IMR-90 (cell line): ENCODE results near the gene HTR2B. TPM values are rescaled to one million over a fixed set of nuclear protein-coding genes. Genes with fewer than 3 reads are reported as not detected.

Source experiments
- ATAC-seq: fragments of 200-7000 bp; cut with Tn5 transposase; 2 replicates; pipeline ENCODE4 v1.9.1; 2020; ENCODE audit warnings: low read depth, mild to moderate bottlenecking, moderate library complexity
- BruUV-seq: library from RNA; stranded (reverse); fragments of 400-500 nt; replicated peaks from 2 replicates; lab custom pipeline; 2021; lab: Mats Ljungman, UMichigan
- CTCF ChIA-PET: fragments of 300-600 bp; formaldehyde crosslinking; extraction: SDS; loops from one replicate; lab custom pipeline; 2021; ENCODE audit warnings: antibody characterized with exemption; lab: Yijun Ruan, JAX
- POLR2A ChIA-PET: fragments of 300-600 bp; sonication (Branson Sonifier 250); formaldehyde crosslinking; loops from one replicate; lab custom pipeline; 2022; ENCODE audit warnings: antibody characterized with exemption; ENCODE audit not compliant: unreplicated experiment; lab: Charles Lee
- DNase-seq: peaks from one replicate; pipeline ENCODE4 v3.0.0; 2013
- H2AFZ ChIP-seq: replicated peaks from 2 replicates; pipeline ENCODE3; 2013; ENCODE audit warnings: low read length, mild to moderate bottlenecking; ENCODE audit not compliant: poor library complexity
- H2AK5ac ChIP-seq: 2 replicates; pipeline ENCODE4 v1.6.1; 2013; ENCODE audit warnings: low read depth, low read length, inconsistent platforms
- H2AK9ac ChIP-seq: replicated peaks from 2 replicates; pipeline ENCODE3; 2013; ENCODE audit warnings: mild to moderate bottlenecking, low read depth, low read length, moderate library complexity; ENCODE audit not compliant: poor library complexity
- H2BK120ac ChIP-seq: 2 replicates; pipeline ENCODE4 v1.6.1; 2013; ENCODE audit warnings: low read depth, low read length, inconsistent platforms
- H2BK15ac ChIP-seq: 3 replicates; pipeline ENCODE4 v1.6.1; 2013; ENCODE audit warnings: low read depth, low read length, inconsistent platforms
- H2BK20ac ChIP-seq: 2 replicates; pipeline ENCODE4 v1.6.1; 2013; ENCODE audit warnings: low read depth, mild to moderate bottlenecking, inconsistent platforms, low read length, moderate library complexity
- H2BK5ac ChIP-seq: 2 replicates; pipeline ENCODE4 v1.6.1; 2013; ENCODE audit warnings: mild to moderate bottlenecking, low read depth, low read length, inconsistent platforms; ENCODE audit not compliant: poor library complexity, severe bottlenecking
- H3K14ac ChIP-seq: replicated peaks from 2 replicates; pipeline ENCODE4 v1.6.1; 2013; ENCODE audit warnings: low read depth, low read length, inconsistent platforms
- H3K18ac ChIP-seq: 2 replicates; pipeline ENCODE4 v1.6.1; 2013; ENCODE audit warnings: low read depth, low read length, control low read depth
- H3K23ac ChIP-seq: 2 replicates; pipeline ENCODE4 v1.6.1; 2013; ENCODE audit warnings: low read depth, low read length, inconsistent platforms
- H3K27ac ChIP-seq: 2 replicates; pipeline ENCODE4 v1.5.1; 2013; ENCODE audit warnings: mild to moderate bottlenecking, control low read depth, low read length; ENCODE audit not compliant: insufficient read depth
- H3K27me3 ChIP-seq: 2 replicates; pipeline ENCODE4 v1.6.1; 2013; ENCODE audit warnings: low read length; ENCODE audit not compliant: control insufficient read depth, insufficient read depth
- H3K36me3 ChIP-seq: 2 replicates; pipeline ENCODE4 v1.6.1; 2013; ENCODE audit warnings: low read length, mixed read lengths; ENCODE audit not compliant: control insufficient read depth, insufficient read depth
- H3K4ac ChIP-seq: 2 replicates; pipeline ENCODE4 v1.6.1; 2013; ENCODE audit warnings: low read depth, low read length, inconsistent platforms
- H3K4me1 ChIP-seq: 2 replicates; pipeline ENCODE4 v1.6.1; 2013; ENCODE audit warnings: low read length, mixed read lengths; ENCODE audit not compliant: control insufficient read depth, insufficient read depth
- H3K4me2 ChIP-seq: 2 replicates; pipeline ENCODE4 v1.6.1; 2013; ENCODE audit warnings: low read depth, mild to moderate bottlenecking, control low read depth, low read length, moderate library complexity
- H3K4me3 ChIP-seq: 2 replicates; pipeline ENCODE4 v1.5.1; 2013; ENCODE audit warnings: low read depth, mild to moderate bottlenecking, control low read depth, low read length, moderate library complexity; ENCODE audit not compliant: insufficient read depth
- H3K56ac ChIP-seq: 2 replicates; pipeline ENCODE4 v1.6.1; 2013; ENCODE audit warnings: low read length, inconsistent platforms; ENCODE audit not compliant: insufficient read depth; ENCODE audit errors: extremely low read depth
- H3K79me1 ChIP-seq, 2 experiments: 2 replicates each; pipeline ENCODE4 v1.6.1; 2013; ENCODE audit warnings: low read length in 2 of 2, inconsistent platforms in 1 of 2, low read depth in 1 of 2
- H3K9ac ChIP-seq: 2 replicates; pipeline ENCODE4 v1.6.1; 2013; ENCODE audit warnings: low read depth, low read length, control low read depth
- H3K9me1 ChIP-seq: 2 replicates; pipeline ENCODE4 v1.6.1; 2013; ENCODE audit warnings: low read length, inconsistent platforms; ENCODE audit not compliant: insufficient read depth
- H3K9me3 ChIP-seq: 2 replicates; pipeline ENCODE4 v1.6.1; 2013; ENCODE audit warnings: low read length; ENCODE audit not compliant: control insufficient read depth, insufficient read depth
- H4K20me1 ChIP-seq: 2 replicates; pipeline ENCODE4 v1.6.1; 2013; ENCODE audit warnings: low read length, inconsistent platforms; ENCODE audit not compliant: insufficient read depth
- H4K5ac ChIP-seq: 2 replicates; pipeline ENCODE4 v1.6.1; 2013; ENCODE audit warnings: mild to moderate bottlenecking, low read depth, low read length, control low read depth
- H4K8ac ChIP-seq, 2 experiments: 2 replicates each; pipeline ENCODE4 v1.6.1; 2013; ENCODE audit warnings: low read depth in 2 of 2, low read length in 2 of 2, control low read depth in 1 of 2, inconsistent platforms in 1 of 2
- H4K91ac ChIP-seq: 2 replicates; pipeline ENCODE4 v1.6.1; 2013; ENCODE audit warnings: low read depth, low read length, inconsistent platforms; ENCODE audit not compliant: insufficient read depth
- MAZ ChIP-seq: IDR thresholded peaks from 2 replicates; pipeline ENCODE4 v1.6.1; 2012; ENCODE audit warnings: low read depth, mild to moderate bottlenecking, low read length, improper control_type of control experiment, moderate library complexity, borderline replicate concordance
- NFE2L2 ChIP-seq: fragments of 150-350 bp; IDR thresholded peaks from 2 replicates; pipeline ENCODE4 v1.6.1; 2016; ENCODE audit warnings: low read depth, mild to moderate bottlenecking, low read length
- RAD21 ChIP-seq: IDR thresholded peaks from 2 replicates; pipeline ENCODE4 v1.6.1; 2012; ENCODE audit warnings: low read length, improper control_type of control experiment
- RCOR1 ChIP-seq: IDR thresholded peaks from 2 replicates; pipeline ENCODE4 v1.6.1; 2012; ENCODE audit warnings: mild to moderate bottlenecking, low read length, improper control_type of control experiment; ENCODE audit not compliant: insufficient replicate concordance
- WGBS, 2 experiments: methylation state at CpG; one replicate each; pipeline versions ENCODE4 v1.1.5 to v1.1.7; 2013; ENCODE audit warnings: missing lambda C conversion rate in 2 of 2; ENCODE audit not compliant: insufficient read length in 1 of 2; ENCODE audit errors: extremely low coverage in 2 of 2; 5-methylcytosine and 5-hydroxymethylcytosine counted together
- dilution Hi-C: fragments of 300-500 bp; cut with HindIII; formaldehyde crosslinking; loops from one replicate; pipeline ENCODE4 v1.14.3; 2018; ENCODE audit warnings: low sequenced_read_pairs; ENCODE audit not compliant: unreplicated experiment
- in situ Hi-C: fragments of 300-500 bp; cut with MboI; formaldehyde crosslinking; loops from 3 replicates; pipeline ENCODE4 v1.14.3; 2019; ENCODE audit warnings: low sequenced_read_pairs, inconsistent platforms, mixed read lengths
- intact Hi-C: fragments of 100-400 bp; cut with micrococcal nuclease; formaldehyde crosslinking; loops from 2 replicates; pipeline ENCODE4 v1.10.0; 2022
- polyA plus RNA-seq, 3 experiments: library from polyadenylated mRNA; depleted of rRNA; stranded (reverse); fragments of >200 nt; gene quantifications; 2 replicates each; pipeline ENCODE4 v1.2.3, GENCODE V29; 2012; ENCODE audit warnings: low replicate concordance in 1 of 3
- total RNA-seq: library from RNA; depleted of rRNA; stranded (reverse); fragments of >200 nt; gene quantifications from 2 replicates; pipeline ENCODE4 v1.2.3, GENCODE V29; 2012

HTR2B gene
- total and polyA plus RNA-seq, 2 of the 4 experiments (the other 2 are of a cell fraction): 0.26 to 0.72 TPM

DNA sequence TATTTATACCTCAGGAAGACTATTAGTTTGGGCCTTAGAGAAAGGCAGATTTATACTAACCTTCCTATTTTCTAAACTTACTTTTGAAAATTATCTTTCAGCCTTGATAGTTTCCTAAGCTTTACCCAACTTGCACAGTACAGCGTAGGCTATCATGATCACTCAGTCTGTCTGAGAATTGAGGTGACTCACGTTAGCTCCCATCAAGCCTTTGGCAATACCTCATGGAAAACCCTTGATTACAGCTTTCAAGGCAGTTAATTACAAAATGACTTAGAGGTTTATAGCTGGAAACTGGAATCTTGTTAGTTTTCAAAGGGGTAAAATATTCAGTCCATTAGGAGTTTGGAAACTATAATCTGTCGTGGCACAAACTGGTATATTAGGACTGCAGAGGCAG lies 47.2 kb upstream of the HTR2B start:
- H3K9ac ChIP-seq: no peak overlapping the region
- H3K27me3 ChIP-seq: no peaks in the 10 kb centered on the region
- WGBS, 2 experiments: no CpG with 5 or more reads among the region's 3 CpGs
- H4K20me1 ChIP-seq: no peaks in the 10 kb centered on the region
- in situ Hi-C loops (no loop called here), intact Hi-C loops (no loop called here), dilution Hi-C loops (no loop called here)
- no peak overlapping the region for H2BK5ac ChIP-seq
- H3K23ac ChIP-seq: no peak overlapping the region
- H4K91ac ChIP-seq: no peak overlapping the region
- POLR2A ChIA-PET: no interaction called here
- no peak overlapping the region for H3K56ac ChIP-seq
- no peak overlapping the region; the same call in 1 of the 2 replicates for H3K4ac ChIP-seq
- H2BK120ac ChIP-seq: no peak overlapping the region
- no peak overlapping the region for H3K18ac ChIP-seq
- no TSS peak for BruUV-seq
- H2AK5ac ChIP-seq: no peak overlapping the region
- no peak overlapping the region for H3K4me3 ChIP-seq
- H4K5ac ChIP-seq: no peak overlapping the region
- no peak overlapping the region for H3K14ac ChIP-seq
- H4K8ac ChIP-seq: no peak overlapping the region; a peak in 1 of 4 replicates
- H3K27ac ChIP-seq: no peak overlapping the region
- CTCF ChIA-PET: no interaction called here
- peaks cover 6% of the 10 kb centered on the region for H3K4me1 ChIP-seq
- H2BK15ac ChIP-seq: no peak overlapping the region
- no peak overlapping the region for H2AFZ ChIP-seq
- no peak overlapping the region for H2AK9ac ChIP-seq
- TF ChIP-seq RCOR1 (no peak), NFE2L2 (no peak), MAZ (no peak), RAD21 (no peak)
- peaks cover 17% of the 10 kb centered on the region for H3K36me3 ChIP-seq
- H3K9me3 ChIP-seq: no peaks in the 10 kb centered on the region
- no peak for DNase-seq
- H3K4me2 ChIP-seq: no peak overlapping the region
- ATAC-seq: no peak
- no peak overlapping the region for H2BK20ac ChIP-seq
- peaks cover 5 to 29% of the 10 kb centered on the region in 2 experiments; a peak in 3 of 4 replicates for H3K79me1 ChIP-seq
- peaks cover 4% of the 10 kb centered on the region for H3K9me1 ChIP-seq
